ENCODE data around the gene RGL3.
"Not testable (repeated sequence)": the region's sequence is repeated elsewhere in the genome, so short reads cannot be mapped to it uniquely, and the experiment has no call there.

The RGL3 gene

GRCh38 chr19:11460207-11460606, 41.1 kb upstream of the RGL3 start:
- peak; percentile 51 for DNase-seq (ENCODE audit: low spot score)
- in situ Hi-C loops (cut with MboI; ENCODE audit: low sequenced_read_pairs, unreplicated experiment): no loop called here
- peak; percentile 8 for TF ChIP-seq CTCF (IDR thresholded peaks at IDR 0.05; ENCODE audit: borderline replicate concordance, control extremely low read depth, extremely low read depth, insufficient read depth, missing control alignments)

GRCh38 chr19:11458912-11459311, 39.8 kb upstream of the RGL3 start:
- in situ Hi-C loops (cut with MboI; ENCODE audit: low sequenced_read_pairs, unreplicated experiment): not testable (repeated sequence)

GRCh38 chr19:11458236-11458900, 39.3 kb upstream of the RGL3 start:
- no peak for TF ChIP-seq CTCF (IDR thresholded peaks at IDR 0.05; ENCODE audit: borderline replicate concordance, control extremely low read depth, extremely low read depth, insufficient read depth, missing control alignments)
- DNase-seq (ENCODE audit: low spot score): no peak
- in situ Hi-C loops (cut with MboI; ENCODE audit: low sequenced_read_pairs, unreplicated experiment): no loop called here

More at GRCh38 chr19:11458912-11459311, 39.8 kb upstream of the RGL3 start:
- not testable (repeated sequence) for DNase-seq (ENCODE audit: low spot score)

- in situ Hi-C loops (cut with MboI; ENCODE audit: low sequenced_read_pairs, unreplicated experiment): no loop called here
- no peak for TF ChIP-seq CTCF (IDR thresholded peaks at IDR 0.05; ENCODE audit: borderline replicate concordance, control extremely low read depth, extremely low read depth, insufficient read depth, missing control alignments)
- no peak for DNase-seq (ENCODE audit: low spot score)
Observed at GRCh38 chr19:11457831-11458230, 38.7 kb upstream of the RGL3 start.

- no peak for TF ChIP-seq CTCF (IDR thresholded peaks at IDR 0.05; ENCODE audit: borderline replicate concordance, control extremely low read depth, extremely low read depth, insufficient read depth, missing control alignments)
- in situ Hi-C loops (cut with MboI; ENCODE audit: low sequenced_read_pairs, unreplicated experiment): no loop called here
Observed at GRCh38 chr19:11457115-11457514, 38.0 kb upstream of the RGL3 start.

GRCh38 chr19:11456659-11457058, 37.5 kb upstream of the RGL3 start:
- DNase-seq (ENCODE audit: low spot score): no peak
- in situ Hi-C loops (cut with MboI; ENCODE audit: low sequenced_read_pairs, unreplicated experiment): no loop called here
- no peak for TF ChIP-seq CTCF (IDR thresholded peaks at IDR 0.05; ENCODE audit: borderline replicate concordance, control extremely low read depth, extremely low read depth, insufficient read depth, missing control alignments)

More at GRCh38 chr19:11457115-11457514, 38.0 kb upstream of the RGL3 start:
- DNase-seq (ENCODE audit: low spot score): no peak

- DNase-seq (ENCODE audit: low spot score); in situ Hi-C loops (cut with MboI; ENCODE audit: low sequenced_read_pairs, unreplicated experiment): not testable (repeated sequence)
Observed at GRCh38 chr19:11455233-11455554, 36.1 kb upstream of the RGL3 start.

Data from GM13976 (cell line).